Stimulated activated naive CD8-positive, alpha-beta T cell treated with anti-CD3 and anti-CD28 coated beads, Interleukin-15, Interleukin-2, amounts not matched to agents 100 ng/mL and 50 ng/mL, for 24 hours (primary cell): ENCODE results near the gene ALKBH4.
"Not testable (repeated sequence)": the region's sequence is repeated elsewhere in the genome, so short reads cannot be mapped to it uniquely, and the experiment has no call there.

Source experiments
- H3K27ac Mint-ChIP-seq: one replicate; pipeline ENCODE4 v1.8.0; 2021; ENCODE audit warnings: mild to moderate bottlenecking, mixed read lengths
- H3K27me3 Mint-ChIP-seq: one replicate; pipeline ENCODE4 v1.8.0; 2021; ENCODE audit warnings: mixed read lengths
- H3K36me3 Mint-ChIP-seq: one replicate; pipeline ENCODE4 v1.8.0; 2021; ENCODE audit warnings: low read depth, mixed read lengths
- H3K4me1 Mint-ChIP-seq: one replicate; pipeline ENCODE4 v1.8.0; 2021; ENCODE audit warnings: low read depth, mixed read lengths
- H3K4me3 Mint-ChIP-seq: one replicate; pipeline ENCODE4 v1.8.0; 2021; ENCODE audit warnings: mild to moderate bottlenecking, mixed read lengths
- H3K9me3 Mint-ChIP-seq: one replicate; pipeline ENCODE4 v1.8.0; 2021; ENCODE audit warnings: mixed read lengths

The ALKBH4 gene, protein sequence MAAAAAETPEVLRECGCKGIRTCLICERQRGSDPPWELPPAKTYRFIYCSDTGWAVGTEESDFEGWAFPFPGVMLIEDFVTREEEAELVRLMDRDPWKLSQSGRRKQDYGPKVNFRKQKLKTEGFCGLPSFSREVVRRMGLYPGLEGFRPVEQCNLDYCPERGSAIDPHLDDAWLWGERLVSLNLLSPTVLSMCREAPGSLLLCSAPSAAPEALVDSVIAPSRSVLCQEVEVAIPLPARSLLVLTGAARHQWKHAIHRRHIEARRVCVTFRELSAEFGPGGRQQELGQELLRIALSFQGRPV

DNA sequence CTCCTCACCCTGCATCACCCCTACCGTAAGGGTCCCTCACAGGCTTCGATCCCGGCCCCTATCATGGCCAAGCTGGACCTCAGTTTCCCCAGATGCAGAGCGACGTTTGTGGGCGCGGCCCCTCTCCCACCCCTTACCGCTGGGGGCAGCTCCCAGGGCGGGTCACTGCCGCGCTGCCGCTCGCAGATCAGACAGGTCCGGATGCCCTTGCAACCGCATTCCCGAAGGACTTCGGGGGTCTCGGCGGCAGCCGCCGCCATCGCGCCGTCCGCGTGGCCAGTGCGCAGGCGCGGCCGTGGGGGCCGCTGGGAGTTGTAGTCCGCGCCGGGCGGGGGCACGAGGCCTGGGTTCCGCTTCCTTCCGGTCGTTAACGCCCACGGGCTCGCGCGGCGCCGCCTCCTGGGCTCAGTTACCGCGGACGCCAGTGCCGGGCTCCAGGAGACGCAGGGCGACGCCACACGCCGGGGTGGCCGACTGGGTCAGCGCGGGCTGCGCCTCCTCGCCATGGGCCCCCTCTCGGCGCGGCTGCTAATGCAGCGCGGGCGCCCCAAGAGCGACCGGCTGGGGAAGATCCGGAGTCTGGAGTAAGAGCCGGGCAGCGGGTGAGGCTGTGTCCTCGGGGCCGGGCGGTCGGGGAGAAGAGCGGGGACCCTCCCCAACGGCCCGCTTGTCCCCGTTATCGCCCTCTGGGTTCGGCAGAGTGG, at the start of gene ALKBH4, which contains the start of gene LRWD1:
ALKBH4 (minus strand) TSS at position 287 of the 704 bp plus-strand sequence; CDS start at position 260, 27 bp downstream.
LRWD1 (plus strand) TSS at position 408 of the 704 bp plus-strand sequence; CDS start at position 505, 97 bp downstream.
- H3K36me3 Mint-ChIP-seq, result peaks cover 9% of the 10 kb centered on the region
- peak within 1 kb of the TSS; percentile 87 for H3K27ac Mint-ChIP-seq
- no peaks in the 10 kb centered on the region for H3K27me3 Mint-ChIP-seq
- no peaks in the 10 kb centered on the region for H3K9me3 Mint-ChIP-seq
- peaks cover 29% of the 10 kb centered on the region for H3K4me1 Mint-ChIP-seq
- peak within 1 kb of the TSS; percentile 93 for H3K4me3 Mint-ChIP-seq

DNA sequence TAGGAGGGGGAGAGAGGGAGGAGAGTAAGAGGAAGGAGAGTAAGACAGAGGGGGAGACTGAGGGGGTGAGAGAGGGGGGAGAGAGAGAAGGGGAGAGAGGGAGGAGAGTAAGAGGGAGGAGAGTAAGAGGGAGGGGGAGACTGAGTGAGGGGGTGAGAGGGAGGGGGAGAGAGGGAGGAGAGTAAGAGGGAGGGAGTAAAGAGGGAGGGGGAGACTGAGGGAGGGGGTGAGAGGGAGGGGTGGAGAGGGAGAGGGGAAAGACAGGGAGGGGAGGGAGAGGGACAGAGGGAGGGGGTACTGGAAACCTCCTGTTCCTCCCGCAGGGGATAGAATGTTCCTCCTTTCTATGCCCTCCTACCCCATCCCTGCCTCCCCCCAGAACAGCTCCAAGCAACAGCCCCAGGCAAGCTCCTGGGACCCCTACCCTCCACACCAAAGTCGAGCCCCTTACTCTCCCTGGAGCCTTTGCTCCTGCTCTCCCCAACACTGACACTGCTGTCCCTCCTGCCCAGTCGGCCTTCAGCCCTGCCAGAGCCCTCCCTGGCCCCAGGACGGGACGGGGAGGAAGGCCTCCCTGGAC, 48.1 kb upstream of the ALKBH4 start:
- H3K4me3 Mint-ChIP-seq, H3K27me3 Mint-ChIP-seq, H3K4me1 Mint-ChIP-seq, H3K36me3 Mint-ChIP-seq, H3K9me3 Mint-ChIP-seq, H3K27ac Mint-ChIP-seq: not testable (repeated sequence)

DNA sequence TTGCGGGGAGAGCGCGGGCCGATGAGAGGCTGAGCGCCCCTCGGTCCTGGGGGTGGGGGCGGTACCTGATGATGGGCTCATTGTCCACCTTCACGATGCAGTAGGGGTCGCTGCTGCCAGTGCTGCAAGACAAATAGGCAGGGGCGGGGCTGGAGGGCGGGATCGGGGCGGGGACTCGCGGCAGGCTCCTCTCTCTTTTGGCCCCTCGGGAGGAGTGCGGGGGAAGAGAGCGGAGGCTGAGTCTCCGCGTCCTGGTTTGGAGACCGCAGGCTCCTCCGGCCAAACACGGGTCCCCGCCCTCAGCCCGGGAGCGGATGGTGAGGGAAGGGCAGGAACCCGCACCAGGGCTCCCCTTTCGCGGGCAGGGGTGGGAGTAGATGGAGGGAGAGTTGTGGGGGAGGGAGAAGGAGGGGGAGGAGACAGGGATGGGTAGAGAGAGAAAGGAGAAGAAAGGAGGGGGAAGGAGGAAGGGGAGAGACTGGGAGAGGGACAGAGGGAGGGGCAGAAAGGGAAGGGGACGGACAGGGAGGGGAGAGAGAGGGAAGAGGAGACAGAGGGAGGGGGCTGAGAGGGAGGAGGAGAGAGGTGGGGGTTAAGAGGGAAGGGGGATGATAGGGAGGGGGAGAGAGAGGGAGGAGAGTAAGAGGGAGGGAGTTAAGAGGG, 47.3 kb upstream of the ALKBH4 start:
- H3K27ac Mint-ChIP-seq, result not testable (repeated sequence)

DNA sequence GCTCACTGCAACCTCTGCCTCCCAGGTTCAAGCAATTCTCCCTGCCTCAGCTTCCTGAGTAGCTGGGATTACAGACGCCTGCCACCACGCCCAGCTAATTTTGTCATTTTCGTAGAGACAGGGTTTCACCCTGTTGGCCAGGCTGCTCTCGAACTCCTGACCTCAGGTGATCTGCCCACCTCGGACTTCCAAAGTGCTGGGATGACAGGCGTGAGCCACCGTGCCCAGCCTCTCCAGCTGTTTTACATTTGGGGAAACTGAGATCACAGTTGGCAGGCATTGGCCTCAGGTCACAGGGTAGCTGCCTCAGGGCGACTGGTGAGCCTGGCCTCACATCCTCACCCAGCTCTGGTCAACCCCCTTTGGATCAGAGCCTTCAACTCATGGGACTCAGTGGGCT, 45.9 kb upstream of the ALKBH4 start:
- not testable (repeated sequence) for H3K4me3 Mint-ChIP-seq, H3K4me1 Mint-ChIP-seq, H3K27ac Mint-ChIP-seq, H3K36me3 Mint-ChIP-seq, H3K27me3 Mint-ChIP-seq, H3K9me3 Mint-ChIP-seq

More for the DNA sequence above, 47.3 kb upstream of the ALKBH4 start:
- not testable (repeated sequence) for H3K36me3 Mint-ChIP-seq, H3K4me1 Mint-ChIP-seq, H3K9me3 Mint-ChIP-seq, H3K27me3 Mint-ChIP-seq, H3K4me3 Mint-ChIP-seq

DNA sequence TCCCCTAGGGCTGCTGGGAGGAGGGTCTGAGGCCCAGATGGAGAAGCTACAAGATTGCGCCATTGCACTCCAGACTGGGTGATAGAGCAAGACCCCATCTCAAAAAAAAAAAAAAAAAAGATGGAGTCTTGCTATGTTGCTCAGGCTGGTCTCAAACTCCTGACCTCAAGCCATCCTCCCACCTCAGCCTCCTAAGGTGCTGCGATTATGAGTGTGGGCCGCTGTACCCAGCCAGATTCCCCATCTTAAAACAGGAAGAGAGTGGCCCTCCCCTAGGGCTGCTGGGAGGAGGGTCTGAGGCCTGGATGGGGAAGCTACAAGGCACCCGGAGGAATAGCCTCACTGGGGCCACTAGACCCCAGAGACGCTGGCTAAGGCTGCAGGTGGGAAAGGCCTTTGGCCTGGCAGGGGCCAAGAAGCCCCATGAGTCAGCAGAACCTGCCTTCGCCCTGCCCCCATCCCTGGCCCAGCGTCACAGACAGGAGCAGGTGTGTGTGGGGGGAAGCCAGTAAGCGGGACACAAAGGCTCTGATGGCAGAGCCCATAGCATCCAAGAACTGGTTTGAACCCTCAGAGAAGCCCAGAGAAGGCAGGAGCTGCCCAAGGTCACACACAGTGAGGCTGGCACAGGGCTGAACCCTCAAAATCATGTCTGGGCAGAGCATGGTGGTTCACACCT, 42.9 kb upstream of the ALKBH4 start:
- H3K36me3 Mint-ChIP-seq, H3K4me3 Mint-ChIP-seq, H3K9me3 Mint-ChIP-seq, H3K27me3 Mint-ChIP-seq, H3K4me1 Mint-ChIP-seq, H3K27ac Mint-ChIP-seq: not testable (repeated sequence)

DNA sequence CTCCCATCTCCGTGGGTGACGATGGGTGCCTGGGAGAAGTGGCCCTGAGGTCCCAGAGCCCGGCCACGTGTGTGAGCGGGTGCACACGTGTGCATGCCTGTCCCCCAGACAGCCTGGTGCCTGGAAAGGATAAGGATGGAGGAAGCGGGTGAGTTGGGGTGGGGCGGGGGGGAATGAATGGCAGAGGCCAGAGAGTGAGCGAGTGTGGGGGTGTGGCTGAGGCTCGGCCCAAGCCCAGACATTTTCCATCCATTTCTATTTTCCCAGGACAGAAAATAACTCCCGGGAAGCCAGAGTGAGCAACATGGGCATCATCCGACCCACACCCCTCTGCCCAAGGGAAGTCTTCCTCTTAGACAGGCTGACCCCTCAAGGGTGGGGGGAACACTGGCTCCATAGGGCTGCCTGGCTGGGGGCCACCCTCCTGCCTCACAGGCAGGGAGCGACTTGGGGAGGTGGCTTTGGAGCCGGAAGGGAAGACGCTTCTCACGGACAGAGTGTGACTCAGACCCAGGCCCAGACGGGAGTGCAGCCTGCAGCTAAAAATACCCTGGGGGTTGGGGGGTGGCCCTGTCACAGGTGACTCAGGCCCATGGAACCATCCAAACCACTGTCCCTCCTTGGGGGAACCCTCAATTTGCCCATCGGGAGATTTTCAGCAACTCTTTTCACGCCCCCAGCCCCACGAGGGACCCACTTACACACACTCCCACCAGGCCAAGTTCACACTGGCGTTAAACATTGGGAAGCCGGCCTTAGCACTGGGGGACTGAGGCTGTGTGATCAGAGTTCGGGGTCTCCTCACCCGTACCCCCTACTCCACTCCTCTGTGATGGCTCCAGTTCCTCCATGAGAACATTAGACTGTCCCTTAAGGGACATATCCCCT, 40.9 kb upstream of the ALKBH4 start:
- not testable (repeated sequence) for H3K36me3 Mint-ChIP-seq, H3K27ac Mint-ChIP-seq, H3K27me3 Mint-ChIP-seq, H3K9me3 Mint-ChIP-seq, H3K4me1 Mint-ChIP-seq, H3K4me3 Mint-ChIP-seq

DNA sequence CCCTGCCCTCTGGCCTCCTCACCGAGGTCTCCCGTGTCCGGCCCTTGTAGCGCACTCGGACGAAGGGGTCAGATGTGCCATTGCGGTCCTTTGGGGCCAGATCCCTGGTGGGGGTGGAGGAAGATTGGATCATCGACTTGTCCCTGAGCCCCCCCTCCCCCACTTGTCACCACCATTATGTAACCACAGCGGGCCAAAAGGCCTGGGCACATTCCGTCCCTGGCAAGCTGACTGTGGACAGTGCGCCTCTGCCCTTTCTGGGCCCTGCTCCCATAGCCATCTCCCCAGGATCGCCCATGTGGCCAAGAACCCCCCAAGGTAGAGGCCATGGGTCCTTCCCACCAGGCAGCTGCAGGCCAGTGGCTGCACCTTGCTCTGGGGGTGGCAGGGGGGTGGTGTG, 38.5 kb upstream of the ALKBH4 start:
- not testable (repeated sequence) for H3K27ac Mint-ChIP-seq, H3K4me1 Mint-ChIP-seq, H3K27me3 Mint-ChIP-seq, H3K9me3 Mint-ChIP-seq, H3K4me3 Mint-ChIP-seq, H3K36me3 Mint-ChIP-seq

DNA sequence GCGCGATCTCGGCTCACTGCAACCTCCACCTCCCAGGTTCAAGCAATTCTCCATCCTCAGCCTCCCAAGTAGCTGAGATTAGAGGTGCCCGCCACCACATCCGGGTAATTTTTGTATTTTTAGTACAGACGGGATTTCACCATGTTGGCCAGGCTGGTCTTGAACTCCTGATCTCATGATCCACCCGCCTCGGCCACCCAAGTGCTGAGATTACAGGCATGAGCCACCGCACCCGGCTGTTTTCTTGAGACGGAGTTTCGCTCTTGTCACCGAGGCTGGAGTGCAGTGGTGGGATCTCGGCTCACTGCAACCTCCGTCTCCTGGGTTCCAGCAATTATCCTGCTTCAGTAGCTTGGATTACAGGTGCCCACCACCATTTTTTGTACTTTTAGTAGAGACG, 33.7 kb upstream of the ALKBH4 start:
- not testable (repeated sequence) for H3K4me1 Mint-ChIP-seq, H3K4me3 Mint-ChIP-seq, H3K9me3 Mint-ChIP-seq, H3K36me3 Mint-ChIP-seq, H3K27me3 Mint-ChIP-seq, H3K27ac Mint-ChIP-seq

DNA sequence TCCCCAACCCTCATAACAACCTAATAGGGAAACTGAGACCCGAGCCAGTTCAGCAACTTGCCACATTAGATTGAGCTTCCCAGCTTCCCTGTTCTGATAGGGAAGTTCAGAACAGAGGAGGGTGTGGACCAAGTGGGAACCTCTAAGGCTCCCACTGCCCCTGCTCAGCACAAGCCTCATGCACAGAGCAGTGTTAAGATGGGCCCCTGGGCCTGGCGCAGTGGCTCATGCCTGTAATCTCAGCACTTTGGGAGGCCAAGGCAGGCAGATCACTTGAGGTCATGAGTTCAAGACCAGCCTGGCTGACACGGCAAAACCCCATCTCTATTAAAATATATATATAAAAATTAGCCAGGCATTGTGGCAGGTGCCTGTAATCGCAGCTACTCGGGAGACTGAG, 32.6 kb upstream of the ALKBH4 start:
- not testable (repeated sequence) for H3K4me3 Mint-ChIP-seq, H3K36me3 Mint-ChIP-seq, H3K9me3 Mint-ChIP-seq, H3K27ac Mint-ChIP-seq, H3K27me3 Mint-ChIP-seq, H3K4me1 Mint-ChIP-seq

DNA sequence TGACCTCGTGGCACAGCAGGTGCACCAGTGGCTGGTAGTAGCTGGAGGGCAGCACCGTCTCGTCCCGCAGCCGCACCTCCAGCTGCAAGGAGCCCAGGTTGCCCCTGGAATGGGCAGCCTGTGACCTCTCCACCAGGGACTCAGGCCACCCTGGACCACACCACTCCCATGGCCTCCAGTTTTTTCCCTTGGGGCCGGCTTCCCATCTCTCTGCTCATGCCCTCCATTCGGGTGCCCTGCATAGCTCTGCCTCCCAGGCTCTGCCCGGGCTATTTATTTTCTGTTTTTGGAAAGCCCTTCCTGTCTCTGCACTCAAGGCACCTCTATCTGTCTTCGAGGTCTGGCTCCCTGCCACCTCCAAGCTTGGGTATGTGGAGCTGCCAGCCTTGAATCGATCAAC, 32.2 kb upstream of the ALKBH4 start:
- H3K27me3 Mint-ChIP-seq, H3K27ac Mint-ChIP-seq, H3K9me3 Mint-ChIP-seq, H3K4me1 Mint-ChIP-seq, H3K36me3 Mint-ChIP-seq, H3K4me3 Mint-ChIP-seq: not testable (repeated sequence)

DNA sequence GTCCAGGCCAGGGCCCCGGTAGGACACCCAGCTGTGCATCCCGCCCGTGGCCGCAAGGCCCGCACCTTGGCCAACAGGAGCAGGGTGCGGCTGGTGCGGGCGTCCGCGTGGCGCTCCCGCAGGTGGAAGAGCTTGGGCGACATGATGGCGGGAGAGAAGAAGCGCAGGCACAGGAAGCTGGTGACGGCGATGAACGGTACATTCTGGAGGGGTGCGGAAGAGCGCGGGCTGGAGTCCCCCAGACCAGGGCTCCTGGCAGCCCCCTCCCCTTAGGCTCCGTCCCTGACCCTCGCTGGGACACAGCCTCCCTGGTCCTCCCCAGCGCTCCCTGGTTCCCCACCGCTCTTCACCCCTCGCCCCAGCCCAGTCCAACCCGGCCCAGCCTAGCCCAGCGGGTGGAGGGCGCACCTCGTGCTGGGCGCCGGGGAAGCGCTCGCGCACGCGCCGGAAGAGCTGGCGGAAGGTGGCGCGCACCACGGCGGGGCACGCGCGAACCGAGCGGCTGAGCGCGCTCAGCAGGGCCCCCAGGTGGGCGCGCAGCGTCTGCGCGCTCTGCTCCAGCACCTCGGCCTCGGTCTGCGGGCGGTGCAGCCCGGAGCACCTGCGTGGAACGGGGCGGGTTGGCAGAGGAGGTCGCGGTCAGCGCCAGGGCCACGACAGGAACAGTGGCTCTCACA, 29.9 kb upstream of the ALKBH4 start:
- H3K4me1 Mint-ChIP-seq, H3K4me3 Mint-ChIP-seq, H3K36me3 Mint-ChIP-seq, H3K27ac Mint-ChIP-seq, H3K9me3 Mint-ChIP-seq, H3K27me3 Mint-ChIP-seq: not testable (repeated sequence)

DNA sequence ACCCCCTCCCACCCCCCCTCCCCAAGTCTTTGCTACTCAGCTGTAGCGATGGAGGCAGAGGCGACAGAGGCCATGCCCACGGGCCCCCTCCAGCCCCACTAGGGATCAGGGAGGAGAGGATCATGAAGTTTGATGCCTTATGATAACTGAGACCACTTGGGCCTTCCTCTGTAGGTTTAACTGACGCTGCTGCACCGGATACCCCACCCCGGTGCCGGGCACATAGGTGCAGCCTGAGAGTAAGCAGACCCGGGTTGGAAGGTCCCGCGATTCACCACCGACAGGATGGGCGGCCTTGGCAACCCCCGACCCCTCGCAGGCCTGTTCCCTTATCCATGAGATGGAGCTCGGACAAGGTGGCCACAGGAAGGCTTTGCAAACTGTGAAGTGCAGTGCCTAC, 29.4 kb upstream of the ALKBH4 start:
- H3K4me3 Mint-ChIP-seq, H3K9me3 Mint-ChIP-seq, H3K4me1 Mint-ChIP-seq, H3K36me3 Mint-ChIP-seq, H3K27me3 Mint-ChIP-seq, H3K27ac Mint-ChIP-seq: not testable (repeated sequence)

DNA sequence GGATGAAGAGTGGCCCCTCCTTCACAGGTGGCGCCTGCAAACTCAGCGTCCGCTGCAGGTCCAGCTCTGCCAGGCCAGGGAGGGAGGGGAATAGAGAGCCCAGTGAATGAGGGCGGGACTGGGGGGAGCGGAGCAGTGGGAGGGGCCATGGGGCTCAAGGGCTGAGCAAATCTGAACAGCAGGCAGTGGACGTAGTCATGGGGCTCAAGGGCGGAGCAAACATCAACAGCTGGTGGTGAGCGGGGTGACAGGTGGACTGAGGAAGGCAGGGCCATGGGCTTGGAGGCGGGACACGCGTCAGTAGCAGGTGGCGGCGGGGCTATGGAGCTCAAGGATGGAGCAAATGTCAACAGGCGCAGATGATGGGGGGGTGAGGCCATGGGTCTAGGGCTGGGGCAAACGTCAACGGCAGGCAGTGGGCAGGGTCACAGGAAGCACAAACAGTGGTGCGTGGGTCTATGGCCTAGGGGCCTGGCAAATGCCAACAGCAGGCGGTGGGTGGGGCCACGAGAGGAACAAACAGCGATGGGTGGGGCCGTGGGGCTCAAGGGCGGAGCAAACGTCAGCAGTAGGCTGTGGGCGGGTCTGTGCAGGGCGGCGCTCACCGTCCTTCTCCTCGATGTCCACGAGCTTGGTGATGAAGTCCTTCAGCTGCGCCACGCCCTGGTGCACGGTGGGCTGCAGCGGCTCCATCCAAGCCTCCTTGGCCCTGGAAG, 28.7 kb upstream of the ALKBH4 start:
- not testable (repeated sequence) for H3K4me1 Mint-ChIP-seq, H3K27ac Mint-ChIP-seq, H3K9me3 Mint-ChIP-seq, H3K36me3 Mint-ChIP-seq, H3K27me3 Mint-ChIP-seq, H3K4me3 Mint-ChIP-seq
